Measurements from ENCODE around the gene RNU4-1.

RNU4-1 gene

GRCh38 chr12:120249266-120249874 lies 43.7 kb downstream of the RNU4-1 start:
- no peaks in the 10 kb centered on the region for H3K4me1 ChIP-seq (ENCODE audit: control insufficient read depth, insufficient read depth, low read length)
- ChIA-PET CTCF (interaction anchor here (0.7 to 5.0 kb wide), 11 partner anchors 9 to 41 kb away, joined by 3 to 41 read pairs (median 5); partner anchors contain the start of gene PXN), POLR2A (interaction anchor here (1.1 to 2.1 kb wide), 4 partner anchors 14 to 48 kb away, joined by 3 to 9 read pairs (median 3); partner anchors contain the start of gene RPLP0)
- no peaks in the 10 kb centered on the region for H3K9me3 ChIP-seq (ENCODE audit: control insufficient read depth, insufficient read depth, low read depth, low read length)
- no peak overlapping the region for H3K27ac ChIP-seq (ENCODE audit: extremely low read depth, low read depth, low read length)
- H3K4me3 ChIP-seq (ENCODE audit: low read depth, low read length) = no peak overlapping the region
- no peak for TF ChIP-seq REPIN1 (tag by site-specific recombination; IDR thresholded peaks at IDR 0.05; ENCODE audit: low read depth)
- TF ChIP-seq ZNF677 (tag by site-specific recombination; IDR thresholded peaks at IDR 0.05) = no peak
- TF ChIP-seq ZNF302 (tag by site-specific recombination; IDR thresholded peaks at IDR 0.05; ENCODE audit: low read depth) = no peak
- TF ChIP-seq, protein P1, sequence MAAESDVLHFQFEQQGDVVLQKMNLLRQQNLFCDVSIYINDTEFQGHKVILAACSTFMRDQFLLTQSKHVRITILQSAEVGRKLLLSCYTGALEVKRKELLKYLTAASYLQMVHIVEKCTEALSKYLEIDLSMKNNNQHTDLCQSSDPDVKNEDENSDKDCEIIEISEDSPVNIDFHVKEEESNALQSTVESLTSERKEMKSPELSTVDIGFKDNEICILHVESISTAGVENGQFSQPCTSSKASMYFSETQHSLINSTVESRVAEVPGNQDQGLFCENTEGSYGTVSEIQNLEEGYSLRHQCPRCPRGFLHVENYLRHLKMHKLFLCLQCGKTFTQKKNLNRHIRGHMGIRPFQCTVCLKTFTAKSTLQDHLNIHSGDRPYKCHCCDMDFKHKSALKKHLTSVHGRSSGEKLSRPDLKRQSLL (tag by site-specific recombination; IDR thresholded peaks at IDR 0.05) = no peak
- no peak for TF ChIP-seq BCL11A (tag by site-specific recombination; IDR thresholded peaks at IDR 0.05; ENCODE audit: low read depth)
- TF ChIP-seq HOXA7 (CRISPR knock-in tag; IDR thresholded peaks at IDR 0.05; ENCODE audit: borderline replicate concordance) = no peak
- no peak for TF ChIP-seq ZNF843 (tag by site-specific recombination; IDR thresholded peaks at IDR 0.05)
- no peak for TF ChIP-seq SP3 (tag by site-specific recombination; IDR thresholded peaks at IDR 0.05)
- no peak for TF ChIP-seq ZNF350 (tag by site-specific recombination; IDR thresholded peaks at IDR 0.05)
- no peak for TF ChIP-seq ZNF184 (tag by site-specific recombination; IDR thresholded peaks at IDR 0.05)
- no peak for TF ChIP-seq ZNF558 (tag by site-specific recombination; IDR thresholded peaks at IDR 0.05)
- TF ChIP-seq, protein P2, sequence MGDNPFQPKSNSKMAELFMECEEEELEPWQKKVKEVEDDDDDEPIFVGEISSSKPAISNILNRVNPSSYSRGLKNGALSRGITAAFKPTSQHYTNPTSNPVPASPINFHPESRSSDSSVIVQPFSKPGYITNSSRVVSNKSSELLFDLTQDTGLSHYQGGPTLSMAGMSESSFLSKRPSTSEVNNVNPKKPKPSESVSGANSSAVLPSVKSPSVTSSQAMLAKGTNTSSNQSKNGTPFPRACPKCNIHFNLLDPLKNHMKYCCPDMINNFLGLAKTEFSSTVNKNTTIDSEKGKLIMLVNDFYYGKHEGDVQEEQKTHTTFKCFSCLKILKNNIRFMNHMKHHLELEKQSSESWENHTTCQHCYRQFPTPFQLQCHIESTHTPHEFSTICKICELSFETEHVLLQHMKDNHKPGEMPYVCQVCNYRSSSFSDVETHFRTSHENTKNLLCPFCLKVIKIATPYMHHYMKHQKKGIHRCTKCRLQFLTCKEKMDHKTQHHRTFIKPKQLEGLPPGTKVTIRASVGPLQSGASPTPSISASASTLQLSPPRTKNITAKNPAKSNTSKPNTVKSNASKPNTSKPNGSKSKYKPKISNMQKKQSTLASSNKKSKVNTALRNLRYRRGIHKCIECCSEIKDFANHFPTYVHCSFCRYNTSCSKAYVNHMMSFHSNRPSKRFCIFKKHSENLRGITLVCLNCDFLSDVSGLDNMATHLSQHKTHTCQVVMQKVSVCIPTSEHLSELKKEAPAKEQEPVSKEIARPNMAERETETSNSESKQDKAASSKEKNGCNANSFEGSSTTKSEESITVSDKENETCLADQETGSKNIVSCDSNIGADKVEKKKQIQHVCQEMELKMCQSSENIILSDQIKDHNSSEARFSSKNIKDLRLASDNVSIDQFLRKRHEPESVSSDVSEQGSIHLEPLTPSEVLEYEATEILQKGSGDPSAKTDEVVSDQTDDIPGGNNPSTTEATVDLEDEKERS (tag by site-specific recombination; IDR thresholded peaks at IDR 0.05) = no peak
- TF ChIP-seq ZNF560 (tag by site-specific recombination; IDR thresholded peaks at IDR 0.05; ENCODE audit: borderline replicate concordance) = no peak
- no peak for TF ChIP-seq ZNF555 (tag by site-specific recombination; conservative IDR thresholded peaks at IDR 0.05)
- TF ChIP-seq ZNF670 (tag by site-specific recombination; IDR thresholded peaks at IDR 0.05; ENCODE audit: low read depth) = no peak
- TF ChIP-seq ZFP69B (tag by site-specific recombination; IDR thresholded peaks at IDR 0.05) = no peak
- TF ChIP-seq, protein P3, sequence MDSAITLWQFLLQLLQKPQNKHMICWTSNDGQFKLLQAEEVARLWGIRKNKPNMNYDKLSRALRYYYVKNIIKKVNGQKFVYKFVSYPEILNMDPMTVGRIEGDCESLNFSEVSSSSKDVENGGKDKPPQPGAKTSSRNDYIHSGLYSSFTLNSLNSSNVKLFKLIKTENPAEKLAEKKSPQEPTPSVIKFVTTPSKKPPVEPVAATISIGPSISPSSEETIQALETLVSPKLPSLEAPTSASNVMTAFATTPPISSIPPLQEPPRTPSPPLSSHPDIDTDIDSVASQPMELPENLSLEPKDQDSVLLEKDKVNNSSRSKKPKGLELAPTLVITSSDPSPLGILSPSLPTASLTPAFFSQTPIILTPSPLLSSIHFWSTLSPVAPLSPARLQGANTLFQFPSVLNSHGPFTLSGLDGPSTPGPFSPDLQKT (IDR thresholded peaks at IDR 0.05; ENCODE audit: borderline replicate concordance, low read depth, low read length) = no peak
- TF ChIP-seq ZBTB49 (tag by site-specific recombination; IDR thresholded peaks at IDR 0.05; ENCODE audit: low read depth) = no peak
- H3K36me3 ChIP-seq (ENCODE audit: control insufficient read depth in 2 of 2, insufficient read depth in 1 of 2, low read length in 2 of 2) = no peaks in the 10 kb centered on the region
